HepG2 (cell line): Measurements from ENCODE around the gene TRIM37. TPM values are rescaled to one million over a fixed set of nuclear protein-coding genes. Genes with fewer than 3 reads are reported as not detected.

Experiments
- BCL6 ChIP-seq: IDR thresholded peaks from 2 replicates; pipeline ENCODE4 v1.6.1; 2016; ENCODE audit warnings: missing genetic modification reagents, missing compliant biosample characterization
- FOSL2 ChIP-seq: sonication (generic); formaldehyde crosslinking; IDR thresholded peaks from 2 replicates; pipeline ENCODE4 v1.4.0; 2020; ENCODE audit warnings: missing genetic modification reagents
- FOXA3 ChIP-seq: IDR thresholded peaks from 2 replicates; pipeline ENCODE4 v1.6.1; 2016; ENCODE audit warnings: missing genetic modification reagents, missing compliant biosample characterization
- HIVEP1 ChIP-seq: sonication (generic); formaldehyde crosslinking; IDR thresholded peaks from 2 replicates; pipeline ENCODE4 v1.4.0; 2020; ENCODE audit warnings: mild to moderate bottlenecking, missing genetic modification reagents
- IRF2 ChIP-seq: IDR thresholded peaks from 2 replicates; pipeline ENCODE4 v1.6.1; 2018; ENCODE audit warnings: missing genetic modification reagents, missing compliant biosample characterization
- NFE2L1 ChIP-seq: sonication (generic); formaldehyde crosslinking; IDR thresholded peaks from 2 replicates; pipeline ENCODE4 v1.4.0; 2020; ENCODE audit warnings: missing genetic modification reagents, mild to moderate bottlenecking, borderline replicate concordance
- NFKB2 ChIP-seq: sonication (generic); formaldehyde crosslinking; IDR thresholded peaks from 2 replicates; pipeline ENCODE4 v1.4.0; 2020; ENCODE audit warnings: missing genetic modification reagents, borderline replicate concordance
- PRDM15 ChIP-seq: sonication (generic); formaldehyde crosslinking; IDR thresholded peaks from 2 replicates; pipeline ENCODE4 v1.4.0; 2020; ENCODE audit warnings: missing genetic modification reagents
- RARG ChIP-seq: sonication (generic); formaldehyde crosslinking; IDR thresholded peaks from 2 replicates; pipeline ENCODE4 v1.4.0; 2020; ENCODE audit warnings: low read depth, mild to moderate bottlenecking, missing genetic modification reagents
- RFX1 ChIP-seq: fragments of 450-650 bp; IDR thresholded peaks from 2 replicates; pipeline ENCODE4 v1.6.1; 2017
- SIX1 ChIP-seq: sonication (generic); formaldehyde crosslinking; IDR thresholded peaks from 2 replicates; pipeline ENCODE4 v1.4.0; 2020; ENCODE audit warnings: missing genetic modification reagents, borderline replicate concordance
- TCF12 ChIP-seq, 2 experiments: fragments of 450-650 bp in 1 of 2; sonication (generic) in 1 of 2; formaldehyde crosslinking in 1 of 2; IDR thresholded peaks; 2 replicates each; pipeline versions ENCODE4 v1.6.1 to v1.8.0; 2017 to 2022; ENCODE audit warnings: antibody characterized with exemption in 1 of 2, mild to moderate bottlenecking in 1 of 2, missing genetic modification reagents in 1 of 2, moderate library complexity in 1 of 2
- ZGPAT ChIP-seq: IDR thresholded peaks from 2 replicates; pipeline ENCODE4 v1.6.1; 2016; ENCODE audit warnings: mild to moderate bottlenecking
- ZNF124 ChIP-seq: sonication (generic); formaldehyde crosslinking; IDR thresholded peaks from 2 replicates; pipeline ENCODE4 v1.4.0; 2020; ENCODE audit warnings: missing genetic modification reagents
- ZNF160 ChIP-seq: sonication (generic); formaldehyde crosslinking; IDR thresholded peaks from 2 replicates; pipeline ENCODE4 v1.8.0; 2022; ENCODE audit warnings: mild to moderate bottlenecking, inconsistent platforms, missing genetic modification reagents
- ZNF382 ChIP-seq: sonication (generic); formaldehyde crosslinking; IDR thresholded peaks from 2 replicates; pipeline ENCODE4 v1.5.0; 2020; ENCODE audit warnings: missing genetic modification reagents, mild to moderate bottlenecking, borderline replicate concordance
- ZNF850 ChIP-seq: sonication (generic); formaldehyde crosslinking; conservative IDR thresholded peaks from 2 replicates; pipeline ENCODE4 v1.9.0; 2021; ENCODE audit warnings: mild to moderate bottlenecking, missing genetic modification reagents
- ZZZ3 ChIP-seq: sonication (generic); formaldehyde crosslinking; IDR thresholded peaks from 2 replicates; pipeline ENCODE4 v1.4.0; 2020; ENCODE audit warnings: missing genetic modification reagents, mild to moderate bottlenecking, borderline replicate concordance
- polyA plus RNA-seq, 8 experiments: library from polyadenylated mRNA; depleted of rRNA in 3 of 8; stranded (reverse) in 7 of 8; unstranded in 1 of 8; fragments of >200 nt; fragmentation: Illumina TruSeq in 4 of 8; extraction: Trizol in 4 of 8; gene quantifications; 2 replicates each; pipeline versions ENCODE4 v1.2.1 to v1.2.3, GENCODE V29; 2011 to 2016; ENCODE audit warnings: low read depth in 4 of 8, missing spikeins in 1 of 8, mixed read lengths in 1 of 8; ENCODE audit not compliant: insufficient read depth in 1 of 8
- total RNA-seq, 5 experiments: library from RNA; depleted of rRNA; stranded (reverse); fragments of >200 nt; fragmentation: Illumina TruSeq; extraction: Trizol; gene quantifications; 2 replicates each; pipeline ENCODE4 v1.2.3, GENCODE V29; 2016; ENCODE audit warnings: low read depth in 1 of 5
- TF ChIP-seq, protein P1 (sequence below): sonication (generic); formaldehyde crosslinking; IDR thresholded peaks from 2 replicates; pipeline ENCODE4 v1.8.0; 2022; ENCODE audit warnings: missing genetic modification reagents, mild to moderate bottlenecking, moderate library complexity, borderline replicate concordance
- TF ChIP-seq, protein P2 (sequence below): IDR thresholded peaks from 2 replicates; pipeline ENCODE4 v1.4.0; 2020; ENCODE audit warnings: mild to moderate bottlenecking, missing genetic modification reagents

TRIM37 gene
- total and polyA plus RNA-seq, 2 of the 13 experiments (the other 11 are each of a cell fraction or from before 2014, with no cell fraction given) = 12.4 to 39.1 TPM

DNA sequence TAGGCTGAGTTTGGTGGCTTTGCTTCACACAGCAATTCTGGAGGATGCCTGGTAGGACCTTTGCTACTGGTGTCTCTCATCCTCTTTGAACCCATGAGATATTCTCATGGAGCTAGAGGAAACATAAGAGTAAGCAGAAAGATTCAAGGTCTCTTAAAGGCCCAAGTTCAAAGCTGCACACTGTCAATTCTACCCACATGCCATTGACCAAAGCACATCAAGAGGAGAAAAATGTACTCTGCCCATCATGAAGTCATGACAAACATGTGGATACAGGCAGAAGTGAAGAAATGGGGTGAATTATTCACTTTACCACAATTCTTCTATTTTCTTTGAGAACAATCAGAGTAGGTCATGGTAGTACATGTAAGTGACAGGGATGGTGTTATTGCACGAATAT, 35.2 kb upstream of the TRIM37 start (continued):
- TF ChIP-seq, protein P1, sequence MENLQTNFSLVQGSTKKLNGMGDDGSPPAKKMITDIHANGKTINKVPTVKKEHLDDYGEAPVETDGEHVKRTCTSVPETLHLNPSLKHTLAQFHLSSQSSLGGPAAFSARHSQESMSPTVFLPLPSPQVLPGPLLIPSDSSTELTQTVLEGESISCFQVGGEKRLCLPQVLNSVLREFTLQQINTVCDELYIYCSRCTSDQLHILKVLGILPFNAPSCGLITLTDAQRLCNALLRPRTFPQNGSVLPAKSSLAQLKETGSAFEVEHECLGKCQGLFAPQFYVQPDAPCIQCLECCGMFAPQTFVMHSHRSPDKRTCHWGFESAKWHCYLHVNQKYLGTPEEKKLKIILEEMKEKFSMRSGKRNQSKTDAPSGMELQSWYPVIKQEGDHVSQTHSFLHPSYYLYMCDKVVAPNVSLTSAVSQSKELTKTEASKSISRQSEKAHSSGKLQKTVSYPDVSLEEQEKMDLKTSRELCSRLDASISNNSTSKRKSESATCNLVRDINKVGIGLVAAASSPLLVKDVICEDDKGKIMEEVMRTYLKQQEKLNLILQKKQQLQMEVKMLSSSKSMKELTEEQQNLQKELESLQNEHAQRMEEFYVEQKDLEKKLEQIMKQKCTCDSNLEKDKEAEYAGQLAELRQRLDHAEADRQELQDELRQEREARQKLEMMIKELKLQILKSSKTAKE (CRISPR knock-in tag) = peak; percentile 24; the same call in 1 of the 2 replicates
- peak; percentile 14; the same call in 1 of the 2 replicates for TF ChIP-seq FOXA3
- TF ChIP-seq RFX1 = no peak
- no peak for TF ChIP-seq BCL6 (CRISPR knock-in tag)
- TF ChIP-seq, protein P2, sequence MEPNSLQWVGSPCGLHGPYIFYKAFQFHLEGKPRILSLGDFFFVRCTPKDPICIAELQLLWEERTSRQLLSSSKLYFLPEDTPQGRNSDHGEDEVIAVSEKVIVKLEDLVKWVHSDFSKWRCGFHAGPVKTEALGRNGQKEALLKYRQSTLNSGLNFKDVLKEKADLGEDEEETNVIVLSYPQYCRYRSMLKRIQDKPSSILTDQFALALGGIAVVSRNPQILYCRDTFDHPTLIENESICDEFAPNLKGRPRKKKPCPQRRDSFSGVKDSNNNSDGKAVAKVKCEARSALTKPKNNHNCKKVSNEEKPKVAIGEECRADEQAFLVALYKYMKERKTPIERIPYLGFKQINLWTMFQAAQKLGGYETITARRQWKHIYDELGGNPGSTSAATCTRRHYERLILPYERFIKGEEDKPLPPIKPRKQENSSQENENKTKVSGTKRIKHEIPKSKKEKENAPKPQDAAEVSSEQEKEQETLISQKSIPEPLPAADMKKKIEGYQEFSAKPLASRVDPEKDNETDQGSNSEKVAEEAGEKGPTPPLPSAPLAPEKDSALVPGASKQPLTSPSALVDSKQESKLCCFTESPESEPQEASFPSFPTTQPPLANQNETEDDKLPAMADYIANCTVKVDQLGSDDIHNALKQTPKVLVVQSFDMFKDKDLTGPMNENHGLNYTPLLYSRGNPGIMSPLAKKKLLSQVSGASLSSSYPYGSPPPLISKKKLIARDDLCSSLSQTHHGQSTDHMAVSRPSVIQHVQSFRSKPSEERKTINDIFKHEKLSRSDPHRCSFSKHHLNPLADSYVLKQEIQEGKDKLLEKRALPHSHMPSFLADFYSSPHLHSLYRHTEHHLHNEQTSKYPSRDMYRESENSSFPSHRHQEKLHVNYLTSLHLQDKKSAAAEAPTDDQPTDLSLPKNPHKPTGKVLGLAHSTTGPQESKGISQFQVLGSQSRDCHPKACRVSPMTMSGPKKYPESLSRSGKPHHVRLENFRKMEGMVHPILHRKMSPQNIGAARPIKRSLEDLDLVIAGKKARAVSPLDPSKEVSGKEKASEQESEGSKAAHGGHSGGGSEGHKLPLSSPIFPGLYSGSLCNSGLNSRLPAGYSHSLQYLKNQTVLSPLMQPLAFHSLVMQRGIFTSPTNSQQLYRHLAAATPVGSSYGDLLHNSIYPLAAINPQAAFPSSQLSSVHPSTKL = peak; percentile 56; the same call in 1 of the 2 replicates
- TF ChIP-seq RARG (CRISPR knock-in tag) = no peak
- 0 out of 2 replicates have a peak, but pooled peaks have one; percentile 45 for TF ChIP-seq IRF2 (CRISPR knock-in tag)
- no peak for TF ChIP-seq ZZZ3 (CRISPR knock-in tag)
- no peak for TF ChIP-seq PRDM15
- TF ChIP-seq ZNF850 (CRISPR knock-in tag) = no peak
- TF ChIP-seq HIVEP1 (CRISPR knock-in tag) = no peak
- TF ChIP-seq NFKB2 = no peak
- TF ChIP-seq ZNF124 (CRISPR knock-in tag) = no peak
- TF ChIP-seq FOSL2 (CRISPR knock-in tag) = no peak
- TF ChIP-seq TCF12 (IDR thresholded peaks at IDR 0.05) = no peak
- TF ChIP-seq TCF12 (CRISPR knock-in tag; IDR thresholded peaks at IDR 0.05) = no peak
- no peak for TF ChIP-seq ZNF382 (CRISPR knock-in tag)
- no peak for TF ChIP-seq ZNF160 (CRISPR knock-in tag)
- TF ChIP-seq NFE2L1 (CRISPR knock-in tag) = no peak
- peak; percentile 15; the same call in 1 of the 2 replicates for TF ChIP-seq ZGPAT (CRISPR knock-in tag)
- no peak for TF ChIP-seq SIX1 (CRISPR knock-in tag)
